GM12873 (cell line): Measurements from ENCODE around the gene RAB9A.

Source experiments
- TF ChIP-seq, protein P1 (sequence below): IDR thresholded peaks from 2 replicates; pipeline ENCODE4 v1.5.1; 2012; ENCODE audit warnings: low read depth, mild to moderate bottlenecking, moderate library complexity, low read length, control low read depth; ENCODE audit not compliant: insufficient read depth; ENCODE audit errors: missing control alignments

The RAB9A gene

DNA sequence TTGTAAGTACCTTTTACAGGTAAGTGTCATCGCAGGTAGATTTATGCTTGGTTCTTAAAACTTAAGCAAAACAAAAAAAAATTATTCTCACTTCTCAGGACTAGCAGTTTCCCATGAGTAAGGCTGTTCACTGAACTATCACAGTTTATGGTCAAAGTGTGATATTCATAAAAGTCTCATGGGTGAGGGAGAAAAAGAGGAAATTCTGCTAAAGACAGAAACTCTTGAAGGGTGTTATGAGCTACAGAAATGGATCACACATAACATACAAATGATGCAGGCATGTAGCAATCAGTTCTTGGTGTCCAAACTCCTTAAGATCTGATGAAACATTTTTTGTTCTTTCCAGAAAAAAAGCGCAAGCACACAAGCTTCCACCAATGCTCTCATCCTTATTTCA is 8.5 kb downstream of the RAB9A start:
- TF ChIP-seq, protein P1, sequence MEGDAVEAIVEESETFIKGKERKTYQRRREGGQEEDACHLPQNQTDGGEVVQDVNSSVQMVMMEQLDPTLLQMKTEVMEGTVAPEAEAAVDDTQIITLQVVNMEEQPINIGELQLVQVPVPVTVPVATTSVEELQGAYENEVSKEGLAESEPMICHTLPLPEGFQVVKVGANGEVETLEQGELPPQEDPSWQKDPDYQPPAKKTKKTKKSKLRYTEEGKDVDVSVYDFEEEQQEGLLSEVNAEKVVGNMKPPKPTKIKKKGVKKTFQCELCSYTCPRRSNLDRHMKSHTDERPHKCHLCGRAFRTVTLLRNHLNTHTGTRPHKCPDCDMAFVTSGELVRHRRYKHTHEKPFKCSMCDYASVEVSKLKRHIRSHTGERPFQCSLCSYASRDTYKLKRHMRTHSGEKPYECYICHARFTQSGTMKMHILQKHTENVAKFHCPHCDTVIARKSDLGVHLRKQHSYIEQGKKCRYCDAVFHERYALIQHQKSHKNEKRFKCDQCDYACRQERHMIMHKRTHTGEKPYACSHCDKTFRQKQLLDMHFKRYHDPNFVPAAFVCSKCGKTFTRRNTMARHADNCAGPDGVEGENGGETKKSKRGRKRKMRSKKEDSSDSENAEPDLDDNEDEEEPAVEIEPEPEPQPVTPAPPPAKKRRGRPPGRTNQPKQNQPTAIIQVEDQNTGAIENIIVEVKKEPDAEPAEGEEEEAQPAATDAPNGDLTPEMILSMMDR = no peak

DNA sequence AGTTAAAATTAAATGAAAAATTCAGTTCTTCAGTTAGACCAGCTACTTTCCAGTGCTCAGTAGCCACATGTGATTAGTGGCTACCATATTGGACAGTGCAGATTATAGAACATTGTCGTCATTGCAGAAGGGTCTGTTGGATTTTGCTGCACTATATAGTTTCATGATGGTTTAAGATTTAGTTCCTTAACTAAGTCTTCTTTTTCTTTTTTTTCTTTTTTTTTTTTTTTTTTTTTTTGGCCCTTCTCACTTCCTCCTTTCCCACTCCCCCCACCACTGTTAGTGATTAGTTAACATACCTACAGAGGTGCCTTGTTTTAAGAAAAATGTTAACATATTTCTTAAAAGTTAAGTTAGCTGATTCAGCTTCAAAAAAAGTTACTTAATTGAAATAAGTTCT is 9.0 kb downstream of the RAB9A start:
- TF ChIP-seq, protein P1 = no peak

DNA sequence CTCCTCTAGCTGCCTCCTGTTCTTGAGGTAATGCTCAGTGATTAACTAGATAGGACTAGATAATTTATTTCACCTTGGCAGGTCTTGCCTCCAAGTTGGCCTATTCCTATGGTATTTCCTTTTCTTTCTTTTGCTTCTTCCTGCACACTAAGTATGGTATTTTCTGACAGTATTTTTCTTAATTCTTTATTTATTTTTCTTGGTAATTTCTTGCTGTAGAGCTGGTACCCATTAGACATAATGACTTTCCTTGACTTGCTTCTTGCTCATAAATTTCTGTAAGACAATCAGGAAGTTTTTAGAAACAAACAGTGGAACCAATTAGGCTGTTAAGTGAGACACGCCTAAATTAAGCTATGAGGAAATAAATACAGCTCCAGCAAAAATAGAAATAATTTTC is 9.5 kb downstream of the RAB9A start:
- TF ChIP-seq, protein P1 = no peak

DNA sequence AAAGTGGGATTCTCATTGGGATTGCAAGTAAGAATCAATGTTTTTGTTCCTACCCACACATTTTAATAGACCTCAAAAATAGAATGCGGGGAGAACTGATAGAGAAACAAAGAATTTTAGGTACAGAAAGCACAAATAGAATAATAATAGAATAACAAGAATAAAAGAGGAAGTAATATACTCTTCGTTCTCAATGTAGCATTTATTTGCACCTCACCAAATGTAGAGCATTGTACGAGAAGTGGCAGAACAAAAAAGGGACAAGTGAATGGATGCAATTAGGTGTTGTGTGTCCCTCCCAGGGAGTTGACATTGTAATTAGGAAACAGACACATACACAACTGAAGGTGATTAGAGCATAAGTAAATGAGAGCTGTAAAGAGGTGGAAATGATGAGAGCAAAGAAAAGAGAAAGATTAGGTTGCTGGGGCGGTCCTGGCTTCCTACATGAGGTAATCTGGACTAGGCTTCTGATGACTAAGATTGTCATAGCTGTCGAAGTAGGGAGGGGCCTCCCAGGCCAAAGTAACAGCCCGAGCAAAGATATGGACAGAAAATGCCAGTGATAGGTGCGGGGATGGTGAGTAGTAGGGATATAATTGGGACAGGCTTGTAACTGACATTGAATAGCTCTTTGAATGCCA is 10.4 kb downstream of the RAB9A start:
- TF ChIP-seq, protein P1 = no peak

DNA sequence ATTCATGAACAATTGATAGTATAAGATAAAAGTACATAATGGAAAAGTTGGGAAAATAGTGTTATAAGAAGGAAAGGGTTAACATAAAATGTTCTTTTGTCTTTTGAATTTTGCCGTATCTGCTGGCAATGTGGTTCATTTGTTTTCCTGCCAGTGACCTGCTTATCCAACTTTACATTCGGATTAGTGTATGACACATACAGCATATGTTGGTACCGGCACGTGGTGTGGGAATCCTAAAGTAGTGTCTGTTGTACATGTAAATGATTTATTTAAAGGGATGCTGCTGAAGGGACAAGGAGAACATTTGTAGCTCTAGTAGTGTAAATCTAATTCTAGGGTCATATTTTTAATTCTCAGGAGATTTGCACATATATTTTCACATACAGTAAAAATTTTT is 11.5 kb downstream of the RAB9A start:
- TF ChIP-seq, protein P1 = no peak

DNA sequence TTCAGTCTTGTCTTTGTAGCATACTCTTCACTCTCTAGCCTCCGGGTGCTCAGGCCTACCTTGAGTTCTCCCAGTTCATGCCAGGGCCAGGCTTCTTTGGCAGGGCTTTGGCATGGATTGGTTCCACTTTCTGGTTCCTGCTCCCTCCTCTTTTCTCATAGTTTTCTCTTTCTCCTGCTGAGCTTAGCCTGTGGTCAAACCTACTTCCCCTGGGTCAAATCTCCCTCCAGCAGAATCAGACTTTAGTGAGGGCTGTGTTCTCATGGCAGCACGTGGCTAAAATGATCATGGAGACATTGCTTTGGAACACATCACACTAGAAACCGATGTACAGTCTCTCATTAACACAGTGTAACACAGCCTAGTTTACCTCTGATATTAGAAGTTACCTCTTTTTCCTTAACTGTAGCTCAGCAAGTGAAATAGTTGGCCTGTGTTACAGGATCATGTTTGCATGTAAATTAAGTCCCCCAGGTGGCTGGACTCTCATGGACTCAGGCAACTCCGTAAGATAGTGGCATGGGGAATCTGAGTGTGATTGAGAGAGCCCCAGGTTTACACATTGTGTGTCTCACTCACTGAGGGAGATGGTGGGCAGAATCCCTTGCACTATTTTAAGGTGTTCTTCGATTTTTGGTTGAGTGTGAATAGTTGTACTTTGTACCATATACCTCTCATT is 13.3 kb downstream of the RAB9A start:
- TF ChIP-seq, protein P1 = no peak

DNA sequence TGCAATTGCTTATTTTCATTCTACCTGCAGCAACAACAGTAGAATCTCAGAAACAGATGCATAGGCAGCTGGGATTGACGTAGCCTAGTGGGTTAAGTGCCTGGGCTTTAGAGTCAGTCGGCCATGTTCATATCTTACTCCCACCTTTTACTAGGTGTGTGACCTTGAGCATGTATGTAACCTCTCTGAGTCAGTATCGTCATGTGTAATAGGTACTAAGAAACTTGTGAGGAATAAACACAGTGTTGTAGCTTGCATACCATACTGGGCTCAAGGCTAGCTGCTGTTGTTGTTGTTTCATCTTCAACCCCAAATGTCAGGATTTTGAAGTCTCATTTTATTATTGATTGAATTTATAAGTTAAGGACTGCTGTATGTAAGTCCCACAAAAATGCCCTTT is 14.2 kb downstream of the RAB9A start:
- TF ChIP-seq, protein P1 = no peak
